ENCODE measurements around the gene ZNF638. TPM values are rescaled to one million over a fixed set of nuclear protein-coding genes. Genes with fewer than 3 reads are reported as not detected.

The ZNF638 gene
- total and polyA plus RNA-seq, 2 of the 4 experiments (the other 2 are of a cell fraction): 46.4 to 129 TPM

DNA sequence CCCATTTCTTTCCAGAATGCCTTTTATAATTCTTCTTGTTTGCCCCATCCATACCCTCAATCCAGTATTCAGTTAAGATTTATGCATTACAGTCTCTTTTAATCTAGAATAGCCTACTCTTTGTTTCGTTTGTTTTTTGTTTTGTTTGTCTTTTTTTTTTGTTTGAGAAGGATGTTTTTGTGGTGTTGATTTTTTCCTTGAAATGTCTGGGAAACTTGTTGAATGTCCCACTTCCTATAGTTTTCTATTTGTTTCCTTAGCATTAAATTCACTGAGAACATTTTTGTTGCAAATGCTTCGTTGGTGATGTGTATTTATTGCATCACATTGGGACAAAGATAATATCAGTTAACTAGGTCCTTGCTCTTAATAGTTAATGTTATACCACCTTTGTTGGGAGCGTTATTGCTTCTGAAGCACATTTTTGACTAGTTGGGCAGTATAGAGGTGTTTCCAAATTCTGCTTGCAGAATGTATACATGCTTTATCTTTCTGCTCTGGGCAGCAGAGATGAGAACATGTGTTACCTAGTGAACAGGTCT, 28.9 kb downstream of the ZNF638 start:
- H3K18ac ChIP-seq (ENCODE audit: low read depth, low read length): no peak overlapping the region
- peaks cover 33 to 47% of the 10 kb centered on the region in 2 experiments for H3K79me1 ChIP-seq (ENCODE audit: low read depth in 1 of 2, low read length in 2 of 2)
- H3K56ac ChIP-seq (ENCODE audit: extremely low read depth, insufficient read depth, low read length): no peak overlapping the region
- no peak overlapping the region for H3K27ac ChIP-seq (ENCODE audit: insufficient read depth, low read length)
- in situ Hi-C loops (cut with MboI; ENCODE audit: low sequenced_read_pairs) (no loop called here), dilution Hi-C loops (cut with HindIII; ENCODE audit: low sequenced_read_pairs, unreplicated experiment) (no loop called here), intact Hi-C loops (cut with micrococcal nuclease) (loop anchor here (5.0 kb wide), 1 partner anchor 47 kb away; no protein-coding TSS in a partner anchor)
- no peak overlapping the region for H3K4ac ChIP-seq (ENCODE audit: low read depth, low read length)
- no peak overlapping the region for H3K4me2 ChIP-seq (ENCODE audit: low read depth, low read length)
- WGBS, 2 experiments (ENCODE audit: extremely low coverage in 2 of 2, insufficient read length in 1 of 2): no CpG with 5 or more reads among the region's 3 CpGs
- no peak overlapping the region for H4K8ac ChIP-seq (ENCODE audit: low read depth in 2 of 2, low read length in 2 of 2)
- TF ChIP-seq NFE2L2 (IDR thresholded peaks at IDR 0.05; ENCODE audit: low read depth, low read length): no peak
- peak; percentile 43 for TF ChIP-seq CEBPB (IDR thresholded peaks at IDR 0.05; ENCODE audit: low read depth, low read length)
- no peak for TF ChIP-seq USF2 (IDR thresholded peaks at IDR 0.05; ENCODE audit: low read depth, low read length)
- H4K5ac ChIP-seq (ENCODE audit: low read depth, low read length): no peak overlapping the region
- no peak overlapping the region for H2BK15ac ChIP-seq (ENCODE audit: low read depth, low read length)
- H3K9me1 ChIP-seq (ENCODE audit: insufficient read depth, low read length): no peaks in the 10 kb centered on the region; the same call in 1 of the 2 replicates
- H3K9me3 ChIP-seq (ENCODE audit: control insufficient read depth, insufficient read depth, low read length): no peaks in the 10 kb centered on the region
- no peak overlapping the region for H2AFZ ChIP-seq (replicated peaks; ENCODE audit: low read length, poor library complexity)
- no peak overlapping the region for H2AK9ac ChIP-seq (replicated peaks; ENCODE audit: low read depth, low read length, poor library complexity)
- H3K27me3 ChIP-seq (ENCODE audit: control insufficient read depth, insufficient read depth, low read length): no peaks in the 10 kb centered on the region
- no peak overlapping the region for H4K91ac ChIP-seq (ENCODE audit: insufficient read depth, low read depth, low read length)
- peaks cover 28% of the 10 kb centered on the region for H3K36me3 ChIP-seq (ENCODE audit: control insufficient read depth, insufficient read depth, low read length)
- ATAC-seq (ENCODE audit: low read depth): no peak
- POLR2A ChIA-PET (ENCODE audit: unreplicated experiment): no interaction called here
- no peak overlapping the region for H3K4me3 ChIP-seq (ENCODE audit: insufficient read depth, low read depth, low read length)
- H2AK5ac ChIP-seq (ENCODE audit: low read depth, low read length): no peak overlapping the region
- H3K14ac ChIP-seq (replicated peaks; ENCODE audit: low read depth, low read length): no peak overlapping the region
- no peak overlapping the region for H2BK20ac ChIP-seq (ENCODE audit: low read depth, low read length)
- no peak overlapping the region for H2BK120ac ChIP-seq (ENCODE audit: low read depth, low read length)
- peaks cover 28% of the 10 kb centered on the region; the same call in 1 of the 2 replicates for H4K20me1 ChIP-seq (ENCODE audit: insufficient read depth, low read length)
- no peak for DNase-seq
- no TSS peak for BruUV-seq (replicated peaks)
- H3K23ac ChIP-seq (ENCODE audit: low read depth, low read length): no peak overlapping the region
- no peak overlapping the region for H2BK5ac ChIP-seq (ENCODE audit: low read depth, low read length, poor library complexity, severe bottlenecking)
- H3K4me1 ChIP-seq (ENCODE audit: control insufficient read depth, insufficient read depth, low read length): no peaks in the 10 kb centered on the region; the same call in 1 of the 2 replicates
- CTCF ChIA-PET: interaction anchor here (0.5 kb wide), 1 partner anchor 65 kb away, joined by 3 read pairs; no protein-coding TSS in a partner anchor
- H3K9ac ChIP-seq (ENCODE audit: low read depth, low read length): no peak overlapping the region

Measured in IMR-90 (cell line).